K562 (cell line): ENCODE measurements around the gene SRSF1. TPM values are rescaled to one million over a fixed set of nuclear protein-coding genes. Genes with fewer than 3 reads are reported as not detected.

Source experiments
- CHAMP1 ChIP-seq: fragments of 450-650 bp; IDR thresholded peaks from 2 replicates; pipeline ENCODE4 v1.6.1; 2016; ENCODE audit warnings: mild to moderate bottlenecking
- CHCHD3 ChIP-seq: fragments of 250-450 bp; sonication (Bioruptor Pico); IDR thresholded peaks from 2 replicates; pipeline ENCODE4 v2.1.2; 2022; ENCODE audit warnings: mild to moderate bottlenecking
- FOXA3 ChIP-seq, 2 experiments: fragments of 450-650 bp in 1 of 2; sonication (generic) in 1 of 2; formaldehyde crosslinking; IDR thresholded peaks in 1 of 2; conservative IDR thresholded peaks in 1 of 2; 2 replicates each; pipeline versions ENCODE4 v1.4.0 to v1.8.0; 2020 to 2022; ENCODE audit warnings: mild to moderate bottlenecking in 2 of 2, missing genetic modification reagents in 1 of 2
- GTF2A2 ChIP-seq: IDR thresholded peaks from 2 replicates; pipeline ENCODE4 v1.6.1; 2016; ENCODE audit warnings: mild to moderate bottlenecking, missing genetic modification characterization, missing compliant biosample characterization
- HEY1 ChIP-seq: fragments of 250-450 bp; sonication (Bioruptor Pico); IDR thresholded peaks from 2 replicates; pipeline ENCODE4 v1.5.0; 2020; ENCODE audit warnings: mild to moderate bottlenecking, moderate library complexity, borderline replicate concordance
- KDM1A ChIP-seq, 2 experiments: fragments of 450-650 bp; IDR thresholded peaks; 2 replicates each; pipeline ENCODE4 v1.6.1; 2016; ENCODE audit warnings: mild to moderate bottlenecking in 2 of 2
- RERE ChIP-seq: sonication (generic); formaldehyde crosslinking; IDR thresholded peaks from 2 replicates; pipeline ENCODE4 v1.8.0; 2023; ENCODE audit warnings: missing genetic modification reagents, mild to moderate bottlenecking, borderline replicate concordance
- RHOXF2B ChIP-seq: fragments of 250-450 bp; sonication (Bioruptor Pico); conservative IDR thresholded peaks from 2 replicates; pipeline ENCODE4 v1.5.1; 2021
- SMARCA4 ChIP-seq: fragments of 450-650 bp; IDR thresholded peaks from 2 replicates; pipeline ENCODE4 v1.6.1; 2016
- ZBTB2 ChIP-seq: fragments of 450-650 bp; IDR thresholded peaks from 2 replicates; pipeline ENCODE4 v1.6.1; 2016; ENCODE audit warnings: antibody characterized with exemption
- ZKSCAN3 ChIP-seq: fragments of 250-450 bp; sonication (Bioruptor Pico); IDR thresholded peaks from 2 replicates; pipeline ENCODE4 v1.4.0; 2020
- ZNF274 ChIP-seq: IDR thresholded peaks from 2 replicates; pipeline ENCODE4 v1.6.1; 2011; ENCODE audit warnings: low read depth, mild to moderate bottlenecking, low read length, moderate library complexity, borderline replicate concordance
- ZNF316 ChIP-seq: fragments of 450-650 bp; IDR thresholded peaks from 2 replicates; pipeline ENCODE4 v1.6.1; 2016
- ZNF584 ChIP-seq: fragments of 200-800 bp; sonication (Bioruptor generic); IDR thresholded peaks from 2 replicates; pipeline ENCODE4 v1.6.1; 2016; ENCODE audit warnings: low read depth, mild to moderate bottlenecking, missing genetic modification characterization, missing compliant biosample characterization
- ZNF764 ChIP-seq: fragments of 250-450 bp; sonication (Bioruptor Pico); IDR thresholded peaks from 2 replicates; pipeline ENCODE4 v1.4.0; 2020; ENCODE audit warnings: low read depth, mild to moderate bottlenecking, moderate library complexity
- polyA plus RNA-seq, 8 experiments: library from polyadenylated mRNA; depleted of rRNA in 4 of 8; stranded (reverse) in 5 of 8; unstranded in 3 of 8; fragments of >200 nt; fragmentation: Nextera tagmentation in 2 of 8; fragmentation: Illumina TruSeq in 1 of 8; extraction: Ambion mirVana in 2 of 8; extraction: Trizol in 1 of 8; gene quantifications; 2 replicates each; pipeline versions ENCODE4 v1.2.1 to v1.2.3, GENCODE V29; 2011 to 2014; ENCODE audit warnings: inconsistent platforms in 1 of 8, missing spikeins in 1 of 8
- total RNA-seq, 7 experiments: library from RNA; depleted of rRNA in 6 of 7; stranded (reverse); fragments of >200 nt in 6 of 7; fragmentation: Illumina TruSeq in 2 of 7; extraction: Trizol in 2 of 7; gene quantifications; 2 replicates each; pipeline versions ENCODE4 v1.2.1 to v1.2.3, GENCODE V29; 2011 to 2021; ENCODE audit warnings: low replicate concordance in 1 of 7
- TF ChIP-seq, protein P1 (sequence below): fragments of 250-450 bp; sonication (Bioruptor Pico); IDR thresholded peaks from 2 replicates; pipeline ENCODE4 v1.5.0; 2021

Gene SRSF1
- total and polyA plus RNA-seq, 9 of the 15 experiments (the other 6 are each of a cell fraction or from before 2014, with no cell fraction given) = 77.8 to 559 (median 442) TPM

DNA sequence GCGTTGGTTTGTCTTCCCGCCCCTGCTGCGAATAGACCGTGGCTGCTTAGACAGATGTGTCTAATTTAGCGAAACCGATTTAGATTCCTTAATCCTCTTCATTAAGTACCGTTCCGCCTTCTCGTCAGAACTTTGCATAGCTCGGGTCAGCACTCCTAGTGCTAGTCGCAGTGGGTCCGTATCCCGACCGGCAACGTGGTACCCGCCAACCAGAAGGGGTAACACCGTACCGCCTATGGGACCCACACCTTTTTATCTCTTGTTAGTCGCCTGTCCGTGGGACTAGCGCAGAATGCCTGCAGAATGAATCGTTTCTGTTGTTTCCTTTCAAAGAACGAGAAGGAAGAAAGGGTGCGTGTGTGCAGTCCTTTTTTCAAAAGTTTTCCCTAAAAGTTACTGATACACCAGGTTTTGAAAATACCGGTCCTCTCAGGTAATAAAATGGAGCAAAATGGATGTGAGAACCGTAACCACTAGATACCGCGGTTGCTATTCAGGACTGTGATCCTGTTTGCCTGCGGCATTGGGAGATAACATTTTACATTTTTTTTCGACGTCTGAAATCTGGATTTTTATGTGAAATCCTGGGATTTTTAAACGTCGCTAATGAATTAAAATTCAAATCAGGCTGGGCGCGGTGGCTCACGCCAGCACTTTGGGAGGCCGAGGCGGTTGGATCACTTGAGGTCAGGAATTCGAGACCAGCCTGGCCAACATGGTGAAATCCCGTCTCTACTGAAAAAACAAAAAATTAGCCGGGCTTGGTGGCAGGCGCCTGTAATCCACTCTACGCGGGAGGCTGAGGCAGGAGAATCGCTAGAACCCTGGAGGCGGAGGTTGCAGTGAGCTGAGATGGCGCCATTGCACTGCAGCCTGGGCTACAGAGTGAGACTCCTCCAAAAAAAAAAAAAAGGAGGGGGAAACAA lies 998 bp upstream of the SRSF1 start (continued):
- TF ChIP-seq GTF2A2 (tag) = no peak
- TF ChIP-seq CHAMP1 = no peak
- TF ChIP-seq ZBTB2 = no peak
- no peak for TF ChIP-seq ZNF274
- no peak for TF ChIP-seq ZNF584 (CRISPR knock-in tag)
- TF ChIP-seq KDM1A (IDR thresholded peaks at IDR 0.05) = no peak
- TF ChIP-seq CHCHD3 (CRISPR knock-in tag) = no peak
- no peak for TF ChIP-seq ZKSCAN3 (CRISPR knock-in tag)
- no peak for TF ChIP-seq ZNF316
- TF ChIP-seq FOXA3 (CRISPR knock-in tag; conservative IDR thresholded peaks at IDR 0.05 in 1 of 2, IDR thresholded peaks at IDR 0.05 in 1 of 2) = peak in 1 of 2 experiments; percentile 75; a peak in 2 of 4 replicates
- no peak; the same call in 1 of the 2 replicates for TF ChIP-seq SMARCA4
- TF ChIP-seq, protein P1, sequence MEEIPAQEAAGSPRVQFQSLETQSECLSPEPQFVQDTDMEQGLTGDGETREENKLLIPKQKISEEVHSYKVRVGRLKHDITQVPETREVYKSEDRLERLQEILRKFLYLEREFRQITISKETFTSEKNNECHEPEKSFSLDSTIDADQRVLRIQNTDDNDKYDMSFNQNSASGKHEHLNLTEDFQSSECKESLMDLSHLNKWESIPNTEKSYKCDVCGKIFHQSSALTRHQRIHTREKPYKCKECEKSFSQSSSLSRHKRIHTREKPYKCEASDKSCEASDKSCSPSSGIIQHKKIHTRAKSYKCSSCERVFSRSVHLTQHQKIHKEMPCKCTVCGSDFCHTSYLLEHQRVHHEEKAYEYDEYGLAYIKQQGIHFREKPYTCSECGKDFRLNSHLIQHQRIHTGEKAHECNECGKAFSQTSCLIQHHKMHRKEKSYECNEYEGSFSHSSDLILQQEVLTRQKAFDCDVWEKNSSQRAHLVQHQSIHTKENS (CRISPR knock-in tag) = no peak
- no peak for TF ChIP-seq HEY1 (CRISPR knock-in tag)
- no peak for TF ChIP-seq RERE
- TF ChIP-seq RHOXF2B (CRISPR knock-in tag) = no peak
- no peak for TF ChIP-seq ZNF764 (CRISPR knock-in tag)
